Neutrophil (primary cell): ENCODE data around the gene NOP14.

Experiments used
- H3K27ac ChIP-seq: fragments of 200-600 bp; sonication (generic); 2 replicates; pipeline ENCODE4 v1.5.1; 2016; ENCODE audit warnings: mild to moderate bottlenecking, moderate library complexity
- H3K27me3 ChIP-seq: fragments of 200-600 bp; sonication (generic); 2 replicates; pipeline ENCODE4 v1.6.0; 2016; ENCODE audit warnings: mild to moderate bottlenecking
- H3K36me3 ChIP-seq: fragments of 200-600 bp; sonication (generic); 2 replicates; pipeline ENCODE4 v1.5.1; 2017
- H3K4me1 ChIP-seq, 2 experiments: fragments of 200-600 bp in 1 of 2; sonication (generic) in 1 of 2; 1 replicate in 1 of 2; 2 replicates in 1 of 2; pipeline versions ENCODE4 v1.5.1 to v1.6.1; 2013 to 2016; ENCODE audit warnings: low read depth in 1 of 2, low read length in 1 of 2, mild to moderate bottlenecking in 1 of 2, moderate library complexity in 1 of 2; ENCODE audit not compliant: control insufficient read depth in 1 of 2, insufficient read depth in 1 of 2
- H3K4me3 ChIP-seq, 2 experiments: fragments of 200-600 bp in 1 of 2; sonication (generic) in 1 of 2; 1 replicate in 1 of 2; 2 replicates in 1 of 2; pipeline ENCODE4 v1.5.1; 2013 to 2016; ENCODE audit warnings: low read depth in 1 of 2, low read length in 1 of 2, mild to moderate bottlenecking in 1 of 2, moderate library complexity in 1 of 2
- H3K9me3 ChIP-seq: fragments of 200-600 bp; sonication (generic); 2 replicates; pipeline ENCODE4 v1.5.1; 2016
- CTCF ChIP-seq: fragments of 200-600 bp; sonication (generic); IDR thresholded peaks from 2 replicates; pipeline ENCODE4 v1.5.1; 2016; ENCODE audit warnings: antibody characterized with exemption

NOP14 gene

GRCh38 chr4:2908686-2909085 is 54.5 kb downstream of the NOP14 start:
- TF ChIP-seq CTCF = no peak
- no peaks in the 10 kb centered on the region for H3K4me1 ChIP-seq
- H3K36me3 ChIP-seq = peaks cover 99% of the 10 kb centered on the region
- H3K9me3 ChIP-seq = no peaks in the 10 kb centered on the region
- no peak overlapping the region for H3K27ac ChIP-seq
- H3K4me3 ChIP-seq = no peak overlapping the region
- no peaks in the 10 kb centered on the region for H3K27me3 ChIP-seq

- Histone ChIP-seq H3K27ac (no peak overlapping the region), H3K36me3 (peaks cover 99% of the 10 kb centered on the region)
Measured at GRCh38 chr4:2907706-2908293, 55.4 kb downstream of the NOP14 start.

GRCh38 chr4:2907226-2907625 is 56.0 kb downstream of the NOP14 start:
- Histone ChIP-seq H3K27me3 (no peaks in the 10 kb centered on the region), H3K36me3 (peaks cover 99% of the 10 kb centered on the region), H3K4me1 (no peaks in the 10 kb centered on the region), H3K27ac (no peak overlapping the region), H3K9me3 (no peaks in the 10 kb centered on the region), H3K4me3 (no peak overlapping the region)
- TF ChIP-seq CTCF = no peak

More at GRCh38 chr4:2907706-2908293, 55.4 kb downstream of the NOP14 start:
- Histone ChIP-seq H3K9me3 (no peaks in the 10 kb centered on the region), H3K27me3 (no peaks in the 10 kb centered on the region), H3K4me1 (no peaks in the 10 kb centered on the region), H3K4me3 (no peak overlapping the region)
- no peak for TF ChIP-seq CTCF

GRCh38 chr4:2906218-2906617 is 57.0 kb downstream of the NOP14 start:
- H3K4me3 ChIP-seq = no peak overlapping the region
- no peaks in the 10 kb centered on the region for H3K4me1 ChIP-seq
- no peaks in the 10 kb centered on the region for H3K27me3 ChIP-seq
- H3K9me3 ChIP-seq = no peaks in the 10 kb centered on the region
- TF ChIP-seq CTCF = no peak
- H3K36me3 ChIP-seq = peaks cover 98% of the 10 kb centered on the region
- no peak overlapping the region for H3K27ac ChIP-seq

GRCh38 chr4:2905544-2905943 is 57.7 kb downstream of the NOP14 start:
- H3K4me1 ChIP-seq = no peaks in the 10 kb centered on the region
- no peak overlapping the region for H3K27ac ChIP-seq
- H3K27me3 ChIP-seq = no peaks in the 10 kb centered on the region
- no peaks in the 10 kb centered on the region for H3K9me3 ChIP-seq
- H3K36me3 ChIP-seq = peaks cover 99% of the 10 kb centered on the region
- no peak overlapping the region for H3K4me3 ChIP-seq
- TF ChIP-seq CTCF = no peak

- Histone ChIP-seq H3K36me3 (peaks cover 96% of the 10 kb centered on the region), H3K4me1 (no peaks in the 10 kb centered on the region), H3K27me3 (no peaks in the 10 kb centered on the region), H3K4me3 (no peak overlapping the region), H3K27ac (no peak overlapping the region), H3K9me3 (no peaks in the 10 kb centered on the region)
- no peak for TF ChIP-seq CTCF
Measured at GRCh38 chr4:2902126-2902525, 61.1 kb downstream of the NOP14 start.
